ENCODE results near the gene TSSK2.
A peak's percentile ranks its signal among the peaks of the same experiment; 100 is the strongest.

Gene TSSK2

GRCh38 chr22:19120829-19121630, 10.1 kb upstream of the TSSK2 start:
- H3K4me3 ChIP-seq (ENCODE audit: low read depth, low read length), result peak overlapping the region; percentile 91
- no peak for TF ChIP-seq CTCF (IDR thresholded peaks at IDR 0.05; ENCODE audit: borderline replicate concordance, insufficient read depth, low read depth, low read length)

- TF ChIP-seq CTCF (IDR thresholded peaks at IDR 0.05; ENCODE audit: borderline replicate concordance, insufficient read depth, low read depth, low read length), result no peak
- peak overlapping the region; percentile 91 for H3K4me3 ChIP-seq (ENCODE audit: low read depth, low read length)
These were observed 9.4 kb upstream of the TSSK2 start for GRCh38 chr22:19121631-19122142.

- H3K4me3 ChIP-seq (ENCODE audit: low read depth, low read length), result peak within 1 kb of the TSS; percentile 91
- no peak for TF ChIP-seq CTCF (IDR thresholded peaks at IDR 0.05; ENCODE audit: borderline replicate concordance, insufficient read depth, low read depth, low read length)
These were observed 8.9 kb upstream of the TSSK2 start, which contains the start of gene DGCR2 for GRCh38 chr22:19122143-19122751. Gene DGCR2, minus strand, starts transcription at chr22:19122412. Its CDS starts 206 bp downstream, at chr22:19122206.

GRCh38 chr22:19122752-19123492, 8.2 kb upstream of the TSSK2 start:
- peak overlapping the region; percentile 43 for H3K4me3 ChIP-seq (ENCODE audit: low read depth, low read length)
- TF ChIP-seq CTCF (IDR thresholded peaks at IDR 0.05; ENCODE audit: borderline replicate concordance, insufficient read depth, low read depth, low read length), result no peak

- TF ChIP-seq CTCF (IDR thresholded peaks at IDR 0.05; ENCODE audit: borderline replicate concordance, insufficient read depth, low read depth, low read length), result no peak
- H3K4me3 ChIP-seq (ENCODE audit: low read depth, low read length), result no peak overlapping the region
These were observed 7.2 kb upstream of the TSSK2 start for GRCh38 chr22:19123936-19124335.

GRCh38 chr22:19124377-19124776, 6.7 kb upstream of the TSSK2 start:
- no peak overlapping the region for H3K4me3 ChIP-seq (ENCODE audit: low read depth, low read length)
- TF ChIP-seq CTCF (IDR thresholded peaks at IDR 0.05; ENCODE audit: borderline replicate concordance, insufficient read depth, low read depth, low read length), result no peak

Measured in GM12875 (cell line).